Keratinocyte (primary cell): ENCODE measurements around the gene A4GNT.
"Not testable (repeated sequence)": the region's sequence is repeated elsewhere in the genome, so short reads cannot be mapped to it uniquely, and the experiment has no call there.

Source experiments
- EZH2 ChIP-seq: IDR thresholded peaks from one replicate; pipeline ENCODE4 v1.6.1; 2012; ENCODE audit warnings: inconsistent platforms, mild to moderate bottlenecking, low read length, moderate library complexity
- TF ChIP-seq, protein P1 (sequence below), 3 experiments: IDR thresholded peaks in 1 of 3; conservative IDR thresholded peaks in 1 of 3; optimal IDR thresholded peaks in 1 of 3; 2 replicates in 2 of 3; 3 replicates in 1 of 3; pipeline versions ENCODE3 to v1.5.1; 2011; ENCODE audit warnings: low read length in 3 of 3, mild to moderate bottlenecking in 3 of 3, moderate library complexity in 2 of 3, control low read depth in 1 of 3, inconsistent platforms in 1 of 3; ENCODE audit not compliant: insufficient read depth in 2 of 3; ENCODE audit errors: extremely low read depth in 1 of 3

DNA sequence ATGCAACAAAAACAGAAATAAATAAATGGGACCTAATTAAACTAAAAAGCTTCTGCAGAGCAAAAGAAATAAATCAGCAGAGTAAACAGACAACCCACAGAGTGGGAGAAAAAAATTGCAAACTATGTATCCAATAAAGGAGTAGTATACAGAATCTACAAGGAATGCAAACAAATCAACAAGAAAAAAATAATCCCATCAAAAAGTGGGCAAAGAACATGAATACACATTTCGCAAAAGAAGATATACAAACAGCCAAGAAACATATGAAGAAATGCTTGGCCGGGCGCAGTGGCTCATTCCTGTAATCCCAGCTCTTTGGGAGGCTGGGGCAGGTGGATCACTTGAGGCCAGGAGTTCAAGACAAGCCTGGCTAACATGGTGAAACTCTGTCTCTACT, 10.0 kb upstream of the A4GNT start:
- TF ChIP-seq, protein P1, sequence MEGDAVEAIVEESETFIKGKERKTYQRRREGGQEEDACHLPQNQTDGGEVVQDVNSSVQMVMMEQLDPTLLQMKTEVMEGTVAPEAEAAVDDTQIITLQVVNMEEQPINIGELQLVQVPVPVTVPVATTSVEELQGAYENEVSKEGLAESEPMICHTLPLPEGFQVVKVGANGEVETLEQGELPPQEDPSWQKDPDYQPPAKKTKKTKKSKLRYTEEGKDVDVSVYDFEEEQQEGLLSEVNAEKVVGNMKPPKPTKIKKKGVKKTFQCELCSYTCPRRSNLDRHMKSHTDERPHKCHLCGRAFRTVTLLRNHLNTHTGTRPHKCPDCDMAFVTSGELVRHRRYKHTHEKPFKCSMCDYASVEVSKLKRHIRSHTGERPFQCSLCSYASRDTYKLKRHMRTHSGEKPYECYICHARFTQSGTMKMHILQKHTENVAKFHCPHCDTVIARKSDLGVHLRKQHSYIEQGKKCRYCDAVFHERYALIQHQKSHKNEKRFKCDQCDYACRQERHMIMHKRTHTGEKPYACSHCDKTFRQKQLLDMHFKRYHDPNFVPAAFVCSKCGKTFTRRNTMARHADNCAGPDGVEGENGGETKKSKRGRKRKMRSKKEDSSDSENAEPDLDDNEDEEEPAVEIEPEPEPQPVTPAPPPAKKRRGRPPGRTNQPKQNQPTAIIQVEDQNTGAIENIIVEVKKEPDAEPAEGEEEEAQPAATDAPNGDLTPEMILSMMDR (optimal IDR thresholded peaks at IDR 0.05 in 1 of 3, IDR thresholded peaks at IDR 0.05 in 1 of 3, conservative IDR thresholded peaks at IDR 0.05 in 1 of 3; ENCODE audit: extremely low read depth in 1 of 3, insufficient read depth in 2 of 3, low read length in 3 of 3) = not testable (repeated sequence)
- not testable (repeated sequence) for TF ChIP-seq EZH2
